GM19099 (cell line): ENCODE results near the gene NTNG1.

ENCODE experiments used
- POLR2A ChIP-seq: IDR thresholded peaks from 3 replicates; pipeline ENCODE4 v1.6.1; 2011; ENCODE audit warnings: low read depth; ENCODE audit not compliant: insufficient read length; ENCODE audit errors: extremely low read depth

Gene NTNG1

GRCh38 chr1:107172450-107173170, 31.8 kb downstream of the NTNG1 start:
- no peak for TF ChIP-seq POLR2A

GRCh38 chr1:107175102-107175909, 34.5 kb downstream of the NTNG1 start:
- no peak for TF ChIP-seq POLR2A

- TF ChIP-seq POLR2A, result no peak
Observed at GRCh38 chr1:107181253-107181969, 40.6 kb downstream of the NTNG1 start.

GRCh38 chr1:107183011-107183410, 42.2 kb downstream of the NTNG1 start:
- TF ChIP-seq POLR2A, result no peak

- no peak for TF ChIP-seq POLR2A
Observed at GRCh38 chr1:107184888-107185287, 44.0 kb downstream of the NTNG1 start.

GRCh38 chr1:107187399-107187798, 46.6 kb downstream of the NTNG1 start:
- no peak for TF ChIP-seq POLR2A

- no peak for TF ChIP-seq POLR2A
Observed at GRCh38 chr1:107188160-107188559, 47.3 kb downstream of the NTNG1 start.

GRCh38 chr1:107194380-107194779, 53.5 kb downstream of the NTNG1 start:
- TF ChIP-seq POLR2A, result no peak

GRCh38 chr1:107195476-107195875, 54.6 kb downstream of the NTNG1 start:
- no peak for TF ChIP-seq POLR2A

GRCh38 chr1:107196973-107197562, 56.2 kb downstream of the NTNG1 start:
- no peak for TF ChIP-seq POLR2A

- no peak for TF ChIP-seq POLR2A
Observed at GRCh38 chr1:107198561-107198960, 57.7 kb downstream of the NTNG1 start.

GRCh38 chr1:107200631-107201030, 59.8 kb downstream of the NTNG1 start:
- TF ChIP-seq POLR2A, result no peak

- TF ChIP-seq POLR2A, result no peak
Observed at GRCh38 chr1:107202007-107202406, 61.2 kb downstream of the NTNG1 start.

GRCh38 chr1:107213225-107213624, 72.4 kb downstream of the NTNG1 start:
- TF ChIP-seq POLR2A, result no peak

GRCh38 chr1:107220036-107220435, 79.2 kb downstream of the NTNG1 start:
- TF ChIP-seq POLR2A, result no peak
